HG03558 (cell line): ENCODE data around the gene NUAK2.
A peak's percentile ranks its signal among the peaks of the same experiment; 100 is the strongest.
"Not testable (repeated sequence)": the region's sequence is repeated elsewhere in the genome, so short reads cannot be mapped to it uniquely, and the experiment has no call there.

Experiments
- ATAC-seq: cut with Tn5 transposase; IDR thresholded peaks from one replicate; pipeline ENCODE4 v1.9.1; 2021; ENCODE audit warnings: moderate number of reproducible peaks; ENCODE audit not compliant: unreplicated experiment; ENCODE audit errors: extremely low read depth

Gene NUAK2

GRCh38 chr1:205301205-205301821 lies 20.2 kb downstream of the NUAK2 start:
- no peak for ATAC-seq

GRCh38 chr1:205300149-205300548 lies 21.4 kb downstream of the NUAK2 start:
- ATAC-seq = no peak

DNA sequence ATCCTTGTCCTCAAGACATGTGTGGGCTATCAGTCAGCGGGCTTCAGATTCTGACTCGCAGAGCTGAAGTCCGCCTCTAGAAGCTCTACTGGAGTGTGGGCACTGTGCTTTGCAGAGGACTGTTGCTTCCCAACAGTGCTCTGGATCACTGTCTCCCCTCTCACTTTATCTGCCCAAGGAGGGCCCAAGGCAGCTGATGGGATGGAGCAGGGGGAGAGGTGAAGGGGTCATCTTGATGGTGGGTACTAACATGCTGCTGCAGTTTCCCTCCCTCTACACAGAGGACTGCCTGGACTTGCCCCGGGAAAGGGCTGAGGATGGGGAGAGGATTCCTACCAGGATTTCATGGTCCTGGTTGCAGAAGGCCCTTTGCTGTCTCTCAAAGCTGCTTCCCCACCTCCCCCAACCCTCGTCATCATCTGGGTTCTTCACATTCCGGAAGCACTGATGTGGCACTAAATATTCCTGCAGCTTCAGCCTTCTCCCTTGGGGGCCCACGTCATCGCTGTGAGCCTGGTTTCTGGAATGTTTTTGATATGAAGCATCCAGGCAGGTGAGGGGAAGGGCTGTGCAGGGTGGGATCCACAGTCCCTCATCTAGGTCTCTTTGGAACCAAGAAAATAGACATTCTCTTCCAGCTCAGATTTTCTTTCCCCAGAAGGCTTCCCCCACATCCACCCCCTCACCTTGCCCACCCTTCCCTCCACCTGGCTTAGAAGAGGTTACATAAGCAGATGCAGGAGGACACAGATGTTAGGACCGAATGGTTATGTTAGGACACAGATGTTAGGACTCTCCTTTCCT lies 23.2 kb downstream of the NUAK2 start:
- ATAC-seq = no peak

- not testable (repeated sequence) for ATAC-seq
Measured at GRCh38 chr1:205297546-205298177, 23.9 kb downstream of the NUAK2 start.

DNA sequence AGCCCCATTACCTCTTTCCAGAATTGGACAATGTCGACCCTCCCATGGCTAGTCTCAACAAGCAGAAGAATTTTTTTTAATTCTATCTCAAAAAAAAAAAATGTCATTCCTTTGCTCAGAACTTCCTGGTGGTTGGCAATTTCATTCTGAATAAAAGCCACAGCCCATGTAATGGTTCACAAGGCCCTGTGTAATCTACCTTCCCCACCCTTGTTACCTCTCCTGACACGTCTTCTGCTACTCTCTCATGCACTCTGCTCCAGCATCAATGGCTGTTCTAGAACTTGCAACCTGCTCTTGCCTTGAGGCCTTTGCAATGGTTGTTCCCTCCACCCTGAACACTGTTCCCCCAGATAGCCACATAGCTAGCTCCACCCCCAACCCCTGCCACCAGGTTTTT lies 25.4 kb downstream of the NUAK2 start:
- ATAC-seq = no peak

- ATAC-seq = no peak
Measured at GRCh38 chr1:205294934-205295333, 26.6 kb downstream of the NUAK2 start.

DNA sequence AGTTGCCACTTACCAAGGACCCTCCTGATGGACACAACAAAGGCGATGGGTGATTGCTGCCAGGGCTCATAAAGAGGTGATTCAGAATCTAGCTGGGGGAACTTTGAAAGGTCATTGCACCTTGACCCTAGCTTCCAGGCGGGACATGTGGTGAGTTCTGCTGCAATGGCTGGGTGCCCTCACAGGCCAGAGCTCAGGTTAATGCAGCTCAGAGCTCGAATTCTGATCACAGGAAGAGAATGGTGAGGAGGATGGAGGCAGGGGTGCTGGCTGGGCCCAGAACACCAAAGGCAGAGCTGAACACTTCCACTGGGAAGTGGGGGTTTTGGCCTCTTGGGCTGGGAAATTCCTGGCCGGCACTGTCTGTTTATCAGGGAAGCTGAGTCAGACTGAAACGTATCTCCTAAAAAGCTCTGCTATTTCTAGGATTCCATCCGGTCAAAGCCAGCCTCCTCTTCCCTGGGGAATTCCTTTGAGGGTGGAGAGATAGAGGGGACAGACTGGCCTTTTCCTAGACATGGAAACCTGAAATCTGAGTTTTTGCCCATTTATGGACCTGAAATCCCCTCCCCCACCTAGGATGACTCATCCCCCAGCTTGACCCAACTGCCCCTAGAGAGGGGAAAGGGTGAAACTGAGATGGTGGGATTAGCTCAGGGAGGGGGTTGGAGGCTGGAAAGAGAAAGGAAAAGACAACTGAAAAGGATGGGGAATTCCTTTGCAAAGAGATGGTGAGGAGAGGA lies 27.2 kb downstream of the NUAK2 start:
- no peak for ATAC-seq

- ATAC-seq = no peak
Measured at GRCh38 chr1:205293350-205294074, 28.0 kb downstream of the NUAK2 start.

- ATAC-seq = no peak
Measured at GRCh38 chr1:205291596-205291995, 29.9 kb downstream of the NUAK2 start.

DNA sequence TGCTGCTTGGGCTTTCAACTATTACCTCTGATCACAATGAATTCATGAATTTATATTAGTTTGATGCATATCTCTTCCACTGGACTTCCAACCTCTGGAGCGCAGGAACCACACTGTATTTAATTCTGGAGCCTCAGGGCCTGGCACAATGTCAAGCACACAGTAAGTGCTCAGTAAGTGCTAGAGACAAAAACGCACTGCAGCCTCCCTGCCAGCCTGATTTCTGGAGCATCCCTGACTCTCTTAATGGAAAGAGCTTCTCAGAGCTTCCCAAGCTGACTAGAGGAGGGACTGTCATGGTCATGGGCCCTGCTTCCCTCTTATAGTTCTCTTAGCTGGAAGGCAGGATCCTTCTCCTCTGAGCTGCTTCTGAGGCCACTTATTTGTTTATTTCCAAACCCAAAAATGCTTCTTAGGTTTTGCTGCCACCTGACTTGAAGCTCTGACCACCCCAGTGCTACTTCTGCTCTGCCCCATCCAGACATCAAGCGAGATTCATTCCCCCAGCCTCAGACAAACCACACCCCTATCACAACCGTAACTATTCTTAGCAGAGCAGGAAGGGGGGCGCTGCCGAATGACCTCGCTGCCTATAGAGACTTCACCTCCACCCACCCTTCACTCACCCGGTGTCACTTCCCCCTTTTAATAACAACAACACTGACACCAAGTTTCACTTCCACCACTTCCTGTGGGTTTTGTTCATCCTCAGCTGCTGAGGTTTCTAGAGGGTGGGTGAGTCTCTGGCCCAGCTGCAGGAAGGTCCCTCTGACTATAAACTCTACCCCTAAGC lies 33.6 kb downstream of the NUAK2 start:
- ATAC-seq = peak; percentile 49

GRCh38 chr1:205287076-205287475 lies 34.5 kb downstream of the NUAK2 start:
- ATAC-seq = no peak

DNA sequence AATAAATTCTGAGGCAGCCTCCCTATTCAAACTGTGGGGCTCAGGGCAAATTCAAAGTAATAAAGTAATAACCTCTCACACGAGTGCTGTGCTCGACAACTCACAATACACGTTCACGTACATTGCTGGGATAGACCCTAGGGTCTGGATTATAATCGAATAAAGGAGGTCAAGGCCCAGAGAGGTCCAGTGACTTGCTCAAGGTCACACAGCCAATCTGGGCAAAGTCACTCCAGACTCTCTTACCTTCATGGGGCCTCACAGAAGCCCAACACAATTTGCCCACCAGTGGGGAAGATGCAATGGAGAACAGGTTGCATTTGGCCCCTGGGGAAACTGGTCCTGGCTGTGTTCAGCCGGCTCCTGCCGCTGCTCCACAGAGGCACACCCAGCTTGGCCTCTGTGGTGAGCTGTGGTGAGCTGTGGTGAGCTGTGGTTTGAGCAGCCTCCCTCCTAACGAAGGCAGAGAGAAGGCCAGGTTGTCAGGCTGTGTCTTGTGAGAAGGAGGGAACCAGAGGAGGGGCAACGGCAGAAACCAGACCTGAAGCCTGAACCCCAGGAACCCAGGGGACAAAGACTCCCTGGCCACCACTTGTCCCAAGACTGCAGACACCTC lies 35.1 kb downstream of the NUAK2 start:
- no peak for ATAC-seq

- ATAC-seq = peak; percentile 40
Measured at GRCh38 chr1:205285381-205286101, 36.0 kb downstream of the NUAK2 start.

- no peak for ATAC-seq
Measured at GRCh38 chr1:205284420-205285144, 37.0 kb downstream of the NUAK2 start.

GRCh38 chr1:205283270-205284147 lies 38.0 kb downstream of the NUAK2 start:
- no peak for ATAC-seq

DNA sequence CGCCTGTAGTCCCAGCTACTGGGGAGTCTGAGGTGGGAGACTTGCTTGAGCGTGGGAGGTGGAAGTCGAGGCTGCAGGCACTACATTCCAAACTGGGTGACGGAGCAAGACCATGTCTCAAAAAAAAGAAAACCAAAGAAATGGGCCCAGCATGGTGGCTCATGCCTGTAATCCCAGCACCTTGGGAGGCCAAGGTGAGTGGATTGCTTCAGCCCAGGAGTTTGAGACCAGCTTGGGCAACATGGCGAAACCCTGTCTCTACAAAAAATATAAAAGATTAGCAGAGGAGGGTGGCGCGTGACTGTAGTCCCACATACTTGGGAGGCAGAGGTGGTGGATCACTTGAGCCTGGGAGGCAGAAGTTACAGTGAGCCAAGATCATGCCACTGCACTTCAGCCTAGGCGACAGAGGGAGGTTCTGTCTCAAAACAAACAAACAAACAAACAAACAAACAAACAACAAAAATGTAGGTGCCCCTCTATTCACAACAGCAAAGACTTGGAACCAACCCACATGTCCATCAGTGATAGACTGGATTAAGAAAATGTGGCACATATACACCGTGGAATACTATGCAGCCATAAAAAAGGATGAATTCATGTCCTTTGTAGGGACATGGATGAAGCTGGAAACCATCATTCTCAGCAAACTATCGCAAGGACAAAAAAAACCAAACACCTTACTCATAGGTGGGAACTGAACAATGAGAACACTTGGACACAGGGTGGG lies 40.7 kb downstream of the NUAK2 start:
- not testable (repeated sequence) for ATAC-seq
